HCT116 (cell line): ENCODE measurements around the gene SLC23A3. TPM values are rescaled to one million over a fixed set of nuclear protein-coding genes. Genes with fewer than 3 reads are reported as not detected.

ENCODE experiments used
- ATAC-seq: fragments of 200-7000 bp; cut with Tn5 transposase; 2 replicates; pipeline ENCODE4 v1.9.1; 2020; ENCODE audit warnings: mild to moderate bottlenecking, moderate library complexity
- BruUV-seq: library from RNA; stranded (reverse); fragments of 400-500 nt; replicated peaks from 2 replicates; lab custom pipeline; 2021; lab: Mats Ljungman, UMichigan
- CTCF ChIA-PET: fragments of 300-600 bp; sonication (Branson Sonifier 250); formaldehyde crosslinking; loops from one replicate; lab custom pipeline; 2021; ENCODE audit warnings: antibody characterized with exemption; lab: Charles Lee
- POLR2A ChIA-PET: fragments of 300-600, 350-600 bp; sonication (Branson Sonifier 250); formaldehyde crosslinking; loops from one replicate; lab custom pipeline; 2021; ENCODE audit warnings: antibody characterized with exemption; lab: Charles Lee
- RAD21 ChIA-PET, 2 experiments: fragments of 300-600 bp; sonication (Branson Sonifier 250); formaldehyde crosslinking; loops; one replicate each; lab custom pipeline; 2023; ENCODE audit warnings: low total read pairs in 2 of 2; ENCODE audit not compliant: uncharacterized antibody in 2 of 2, unreplicated experiment in 2 of 2, low non-redundant PET in 1 of 2; lab: Charles Lee
- DNase-seq: peaks from one replicate; pipeline ENCODE4 v3.0.0-alpha.2; 2010; ENCODE audit warnings: low read depth, low spot score
- H2AFZ ChIP-seq: fragments of 200-600 bp; shearing (Covaris generic), sonication (generic); 2 replicates; pipeline ENCODE4 v1.6.1; 2017; ENCODE audit warnings: low read depth, mixed run types, mixed read lengths, antibody characterized with exemption, low read length; ENCODE audit not compliant: poor library complexity, severe bottlenecking
- H3K27ac ChIP-seq: 2 replicates; pipeline ENCODE4 v1.5.1; 2012; ENCODE audit warnings: low read depth, low read length
- H3K27me3 ChIP-seq: fragments of 200-600 bp; sonication (generic); 2 replicates; pipeline ENCODE4 v1.6.1; 2016; ENCODE audit warnings: mixed run types, low read length, mixed read lengths; ENCODE audit not compliant: insufficient read depth
- H3K36me3 ChIP-seq, 2 experiments: fragments of 200-500 bp in 1 of 2; fragments of 200-600 bp in 1 of 2; sonication (Bioruptor generic) in 1 of 2; sonication (generic) in 1 of 2; 2 replicates each; pipeline versions ENCODE4 v1.5.1 to v1.6.1; 2014 to 2016; ENCODE audit warnings: low read length in 2 of 2, inconsistent platforms in 1 of 2, mixed read lengths in 1 of 2, mixed run types in 1 of 2; ENCODE audit not compliant: insufficient read depth in 2 of 2, control insufficient read depth in 1 of 2
- H3K4me1 ChIP-seq, 2 experiments: fragments of 200-600 bp in 1 of 2; sonication (generic) in 1 of 2; 2 replicates each; pipeline versions ENCODE4 v1.5.1 to v1.6.1; 2012 to 2017; ENCODE audit warnings: low read length in 2 of 2, inconsistent platforms in 1 of 2, mild to moderate bottlenecking in 1 of 2, mixed read lengths in 1 of 2, mixed run types in 1 of 2, moderate library complexity in 1 of 2; ENCODE audit not compliant: insufficient read depth in 2 of 2, control insufficient read depth in 1 of 2
- H3K4me2 ChIP-seq: fragments of 200-600 bp; sonication (generic); 2 replicates; pipeline ENCODE4 v1.6.1; 2017; ENCODE audit warnings: mixed run types, low read length, mixed read lengths
- H3K4me3 ChIP-seq, 2 experiments: fragments of 200-600 bp in 1 of 2; sonication (generic) in 1 of 2; replicated peaks in 1 of 2; 2 replicates each; pipeline ENCODE4 v1.5.1; 2011 to 2016; ENCODE audit warnings: low read length in 2 of 2, control low read depth in 1 of 2, low read depth in 1 of 2, mild to moderate bottlenecking in 1 of 2, mixed read lengths in 1 of 2, mixed run types in 1 of 2
- H3K79me2 ChIP-seq: fragments of 200-600 bp; sonication (generic); 2 replicates; pipeline ENCODE4 v1.6.1; 2017; ENCODE audit warnings: mild to moderate bottlenecking, mixed run types, low read length, moderate library complexity, mixed read lengths; ENCODE audit not compliant: insufficient read depth
- H3K9ac ChIP-seq: fragments of 200-600 bp; sonication (generic); 2 replicates; pipeline ENCODE4 v1.6.1; 2016; ENCODE audit warnings: low read length, mixed read lengths
- H3K9me2 ChIP-seq: fragments of 200-600 bp; sonication (generic), shearing (Covaris generic); 2 replicates; pipeline ENCODE4 v1.6.1; 2017; ENCODE audit warnings: mixed run types, mild to moderate bottlenecking, moderate library complexity; ENCODE audit not compliant: insufficient read depth
- H3K9me3 ChIP-seq, 2 experiments: fragments of 200-500 bp in 1 of 2; fragments of 200-600 bp in 1 of 2; sonication (Bioruptor generic) in 1 of 2; sonication (generic) in 1 of 2; 2 replicates each; pipeline ENCODE4 v1.6.1; 2014 to 2017; ENCODE audit warnings: low read length in 2 of 2, mixed read lengths in 2 of 2, inconsistent platforms in 1 of 2, low read depth in 1 of 2, mild to moderate bottlenecking in 1 of 2, mixed run types in 1 of 2, moderate library complexity in 1 of 2; ENCODE audit not compliant: control insufficient read depth in 1 of 2, insufficient read depth in 1 of 2
- H4K20me1 ChIP-seq: fragments of 200-600 bp; sonication (generic), shearing (Covaris generic); 2 replicates; pipeline ENCODE4 v1.6.1; 2017; ENCODE audit warnings: mixed run types, mild to moderate bottlenecking, moderate library complexity; ENCODE audit not compliant: insufficient read depth
- CBX3 ChIP-seq: IDR thresholded peaks from 2 replicates; pipeline ENCODE4 v1.6.1; 2012; ENCODE audit warnings: low read depth
- CEBPB ChIP-seq: IDR thresholded peaks from 2 replicates; pipeline ENCODE4 v1.6.1; 2012; ENCODE audit warnings: low read depth
- CTCF ChIP-seq, 3 experiments: fragments of 200-600 bp in 1 of 3; sonication (generic) in 1 of 3; IDR thresholded peaks in 2 of 3; conservative IDR thresholded peaks in 1 of 3; 2 replicates each; pipeline ENCODE4 v1.5.1; 2012 to 2017; ENCODE audit warnings: low read depth in 2 of 3, low read length in 2 of 3, antibody characterized with exemption in 1 of 3, borderline replicate concordance in 1 of 3, control low read depth in 1 of 3, mild to moderate bottlenecking in 1 of 3, mixed read lengths in 1 of 3, mixed run types in 1 of 3, moderate library complexity in 1 of 3; ENCODE audit not compliant: insufficient read depth in 1 of 3
- ELF1 ChIP-seq: IDR thresholded peaks from 2 replicates; pipeline ENCODE4 v1.6.1; 2012; ENCODE audit warnings: low read depth, borderline replicate concordance
- EZH2 ChIP-seq: fragments of 200-600 bp; sonication (generic); IDR thresholded peaks from 2 replicates; pipeline ENCODE4 v1.6.1; 2017; ENCODE audit warnings: antibody characterized with exemption, mixed run types
- FOSL1 ChIP-seq: IDR thresholded peaks from 2 replicates; pipeline ENCODE4 v1.6.1; 2012; ENCODE audit warnings: low read depth
- MAX ChIP-seq: IDR thresholded peaks from 2 replicates; pipeline ENCODE4 v1.6.1; 2012
- POLR2A ChIP-seq: IDR thresholded peaks from 2 replicates; pipeline ENCODE4 v1.7.0; 2011; ENCODE audit warnings: borderline replicate concordance; ENCODE audit not compliant: insufficient read depth, insufficient read length; ENCODE audit errors: extremely low read depth
- RAD21 ChIP-seq: IDR thresholded peaks from 2 replicates; pipeline ENCODE4 v1.6.1; 2012; ENCODE audit warnings: low read depth, mild to moderate bottlenecking
- REST ChIP-seq: IDR thresholded peaks from 2 replicates; pipeline ENCODE4 v1.6.1; 2012; ENCODE audit warnings: low read depth
- SIN3A ChIP-seq: IDR thresholded peaks from 2 replicates; pipeline ENCODE4 v1.6.1; 2012; ENCODE audit warnings: low read depth
- SP1 ChIP-seq: IDR thresholded peaks from 2 replicates; pipeline ENCODE4 v1.6.1; 2012; ENCODE audit warnings: low read depth
- TCF7L2 ChIP-seq: IDR thresholded peaks from 2 replicates; pipeline ENCODE4 v1.7.0; 2011; ENCODE audit warnings: borderline replicate concordance, inconsistent platforms; ENCODE audit not compliant: insufficient read depth, insufficient read length; ENCODE audit errors: extremely low read depth
- ZFX ChIP-seq: fragments of 450-650 bp; IDR thresholded peaks from 2 replicates; pipeline ENCODE4 v1.6.1; 2017
- ZNF274 ChIP-seq: fragments of 200-500 bp; sonication (Bioruptor generic); IDR thresholded peaks from 2 replicates; pipeline ENCODE4 v1.6.1; 2014; ENCODE audit warnings: mild to moderate bottlenecking, low read depth, low read length, inconsistent platforms
- intact Hi-C: fragments of 100-400 bp; cut with micrococcal nuclease; formaldehyde crosslinking; loops from 2 replicates; pipeline ENCODE4 v1.10.0; 2022
- total RNA-seq: library from RNA; stranded (reverse); gene quantifications from one replicate; pipeline ENCODE4 v1.2.1, GENCODE V29; 2021; ENCODE audit not compliant: unreplicated experiment

The SLC23A3 gene
- total RNA-seq, 1 experiment from 2014 or later: 4.8 TPM

GRCh38 chr2:219122202-219122980, 47.4 kb downstream of the SLC23A3 start (continued):
- TF ChIP-seq REST (no peak), ZFX (no peak), CEBPB (no peak), POLR2A (no peak), CTCF (IDR thresholded peaks at IDR 0.05 in 2 of 3, conservative IDR thresholded peaks at IDR 0.05 in 1 of 3; ENCODE audit: borderline replicate concordance in 1 of 3, insufficient read depth in 1 of 3, low read depth in 2 of 3, low read length in 2 of 3) (no peak), ELF1 (no peak), CBX3 (no peak), FOSL1 (no peak)
- TF ChIP-seq, all 23 proteins: peak for 0

- intact Hi-C loops: no loop called here
- no peak for TF ChIP-seq SIN3A
- no peak for TF ChIP-seq EZH2
- TF ChIP-seq REST: no peak
- no peak for TF ChIP-seq SP1
- TF ChIP-seq RAD21: no peak
- TF ChIP-seq CEBPB: no peak
- TF ChIP-seq ELF1: no peak
- TF ChIP-seq ZNF274: no peak
- no peak for TF ChIP-seq MAX
- TF ChIP-seq TCF7L2: no peak
- TF ChIP-seq POLR2A: no peak
Observed at GRCh38 chr2:219120082-219120481, 49.7 kb downstream of the SLC23A3 start.

More at GRCh38 chr2:219120082-219120481, 49.7 kb downstream of the SLC23A3 start:
- Histone ChIP-seq H3K36me3 (no peaks in the 10 kb centered on the region), H3K27ac (no peak overlapping the region), H3K4me2 (no peak overlapping the region), H2AFZ (no peak overlapping the region), H3K4me3 (no peak overlapping the region), H3K9me3 (no peaks in the 10 kb centered on the region), H3K4me1 (peaks cover 12 to 14% of the 10 kb centered on the region in 2 experiments), H3K9ac (no peak overlapping the region), H4K20me1 (no peaks in the 10 kb centered on the region), H3K9me2 (no peaks in the 10 kb centered on the region), H3K79me2 (no peaks in the 10 kb centered on the region), H3K27me3 (no peaks in the 10 kb centered on the region; the same call in 1 of the 2 replicates)
- BruUV-seq: no TSS peak
- ATAC-seq: no peak
- ChIA-PET RAD21 (interaction anchor here (0.7 to 2.2 kb wide), 8 partner anchors 35 to 269 kb away, joined by 3 to 10 read pairs (median 6); no protein-coding TSS in a partner anchor), CTCF (interaction anchor here (0.7 to 5.6 kb wide), 28 partner anchors 8 to 266 kb away, joined by 3 to 51 read pairs (median 6); no protein-coding TSS in a partner anchor), POLR2A (no interaction called here)
- DNase-seq: no peak
